ENCODE measurements around the gene TBL3.

Gene TBL3

DNA sequence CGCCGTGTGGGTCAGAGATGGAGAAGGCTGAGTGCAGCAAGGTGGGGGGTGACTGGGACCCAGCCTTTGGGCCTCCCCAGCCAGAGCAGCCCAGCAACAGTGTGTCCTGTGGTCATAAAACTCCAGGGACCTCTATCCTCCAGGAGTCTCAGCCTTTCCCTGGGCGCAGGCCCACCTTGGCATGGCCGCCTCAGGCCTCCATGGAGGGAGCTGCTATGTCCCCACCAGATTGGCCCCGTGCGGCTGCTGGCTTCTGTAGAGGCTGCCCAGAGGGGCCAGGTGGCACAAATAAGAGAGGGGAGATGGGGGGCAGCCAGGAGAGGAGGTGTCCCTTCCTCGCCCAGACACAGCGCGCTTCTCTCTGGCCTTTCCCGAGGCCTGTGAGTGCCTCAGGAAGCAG lies 15.3 kb downstream of the TBL3 start:
- DNase-seq (ENCODE audit: low read depth) = no peak
- H3K4me3 ChIP-seq (ENCODE audit: control insufficient read depth, low read depth, low read length) = no peak overlapping the region
- TF ChIP-seq, protein P1, sequence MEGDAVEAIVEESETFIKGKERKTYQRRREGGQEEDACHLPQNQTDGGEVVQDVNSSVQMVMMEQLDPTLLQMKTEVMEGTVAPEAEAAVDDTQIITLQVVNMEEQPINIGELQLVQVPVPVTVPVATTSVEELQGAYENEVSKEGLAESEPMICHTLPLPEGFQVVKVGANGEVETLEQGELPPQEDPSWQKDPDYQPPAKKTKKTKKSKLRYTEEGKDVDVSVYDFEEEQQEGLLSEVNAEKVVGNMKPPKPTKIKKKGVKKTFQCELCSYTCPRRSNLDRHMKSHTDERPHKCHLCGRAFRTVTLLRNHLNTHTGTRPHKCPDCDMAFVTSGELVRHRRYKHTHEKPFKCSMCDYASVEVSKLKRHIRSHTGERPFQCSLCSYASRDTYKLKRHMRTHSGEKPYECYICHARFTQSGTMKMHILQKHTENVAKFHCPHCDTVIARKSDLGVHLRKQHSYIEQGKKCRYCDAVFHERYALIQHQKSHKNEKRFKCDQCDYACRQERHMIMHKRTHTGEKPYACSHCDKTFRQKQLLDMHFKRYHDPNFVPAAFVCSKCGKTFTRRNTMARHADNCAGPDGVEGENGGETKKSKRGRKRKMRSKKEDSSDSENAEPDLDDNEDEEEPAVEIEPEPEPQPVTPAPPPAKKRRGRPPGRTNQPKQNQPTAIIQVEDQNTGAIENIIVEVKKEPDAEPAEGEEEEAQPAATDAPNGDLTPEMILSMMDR (IDR thresholded peaks at IDR 0.05; ENCODE audit: control insufficient read depth, insufficient read depth, low read depth, low read length, missing control alignments) = no peak

DNA sequence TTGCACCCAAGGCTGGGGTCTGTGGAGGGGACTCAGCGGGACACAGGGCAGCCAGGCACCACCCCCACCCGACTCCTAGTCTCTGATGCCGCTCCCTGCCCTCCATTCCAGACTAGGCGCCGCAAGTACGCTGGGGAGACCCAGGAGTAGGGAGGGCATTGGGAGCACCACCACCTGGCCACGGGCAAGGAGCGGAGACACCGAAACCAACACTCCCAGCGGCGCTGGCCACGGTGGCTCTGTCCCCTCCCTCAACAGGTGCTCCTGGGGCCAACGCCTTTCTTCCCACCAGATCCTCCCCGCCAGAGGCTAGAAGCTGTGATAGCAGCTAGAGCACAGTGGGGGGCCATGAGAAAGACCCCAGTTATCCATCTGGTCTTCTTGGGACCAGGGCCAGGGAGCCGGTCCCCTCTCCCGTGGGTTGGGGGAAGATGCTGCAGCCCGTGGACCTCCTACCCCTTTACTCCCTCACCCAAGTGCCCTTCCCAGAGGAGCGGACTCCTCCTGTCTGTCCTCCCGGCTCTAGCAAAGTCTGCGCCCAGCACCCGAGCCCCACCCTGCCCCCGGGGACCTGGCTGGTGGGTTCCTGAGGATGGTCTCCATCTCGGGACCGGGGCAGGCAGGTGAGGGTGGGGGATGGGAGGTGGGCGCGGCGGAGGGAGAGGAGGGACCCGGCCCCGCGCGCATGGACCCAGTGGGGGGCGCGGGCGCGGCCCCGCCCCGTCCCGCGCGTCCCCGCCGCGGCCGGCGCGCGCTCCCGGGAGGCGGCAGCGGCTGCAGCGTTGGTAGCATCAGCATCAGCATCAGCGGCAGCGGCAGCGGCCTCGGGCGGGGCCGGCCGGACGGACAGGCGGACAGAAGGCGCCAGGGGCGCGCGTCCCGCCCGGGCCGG lies 17.6 kb downstream of the TBL3 start, which contains the start of gene SYNGR3:
SYNGR3 (plus strand) TSS at position 762 of the 892 bp plus-strand sequence. CDS start 133 bp downstream, outside the sequence.
- TF ChIP-seq, protein P1 (IDR thresholded peaks at IDR 0.05; ENCODE audit: control insufficient read depth, insufficient read depth, low read depth, low read length, missing control alignments) = no peak
- no peak within 1 kb of the TSS; the same call in 1 of the 2 replicates for H3K4me3 ChIP-seq (ENCODE audit: control insufficient read depth, low read depth, low read length)
- DNase-seq (ENCODE audit: low read depth) = no peak

DNA sequence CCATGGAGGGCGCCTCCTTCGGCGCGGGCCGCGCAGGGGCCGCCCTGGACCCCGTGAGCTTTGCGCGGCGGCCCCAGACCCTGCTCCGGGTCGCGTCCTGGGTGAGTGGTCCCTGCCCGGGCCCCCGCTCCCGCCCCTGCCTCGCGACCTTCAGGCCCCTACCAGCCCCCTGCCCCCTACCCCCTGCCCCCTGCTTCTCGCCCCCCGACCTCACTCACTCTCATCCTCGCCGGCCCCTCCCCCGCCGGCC lies 18.2 kb downstream of the TBL3 start:
- no peak for DNase-seq (ENCODE audit: low read depth)
- TF ChIP-seq, protein P1 (IDR thresholded peaks at IDR 0.05; ENCODE audit: control insufficient read depth, insufficient read depth, low read depth, low read length, missing control alignments) = no peak
- H3K4me3 ChIP-seq (ENCODE audit: control insufficient read depth, low read depth, low read length) = no peak overlapping the region

DNA sequence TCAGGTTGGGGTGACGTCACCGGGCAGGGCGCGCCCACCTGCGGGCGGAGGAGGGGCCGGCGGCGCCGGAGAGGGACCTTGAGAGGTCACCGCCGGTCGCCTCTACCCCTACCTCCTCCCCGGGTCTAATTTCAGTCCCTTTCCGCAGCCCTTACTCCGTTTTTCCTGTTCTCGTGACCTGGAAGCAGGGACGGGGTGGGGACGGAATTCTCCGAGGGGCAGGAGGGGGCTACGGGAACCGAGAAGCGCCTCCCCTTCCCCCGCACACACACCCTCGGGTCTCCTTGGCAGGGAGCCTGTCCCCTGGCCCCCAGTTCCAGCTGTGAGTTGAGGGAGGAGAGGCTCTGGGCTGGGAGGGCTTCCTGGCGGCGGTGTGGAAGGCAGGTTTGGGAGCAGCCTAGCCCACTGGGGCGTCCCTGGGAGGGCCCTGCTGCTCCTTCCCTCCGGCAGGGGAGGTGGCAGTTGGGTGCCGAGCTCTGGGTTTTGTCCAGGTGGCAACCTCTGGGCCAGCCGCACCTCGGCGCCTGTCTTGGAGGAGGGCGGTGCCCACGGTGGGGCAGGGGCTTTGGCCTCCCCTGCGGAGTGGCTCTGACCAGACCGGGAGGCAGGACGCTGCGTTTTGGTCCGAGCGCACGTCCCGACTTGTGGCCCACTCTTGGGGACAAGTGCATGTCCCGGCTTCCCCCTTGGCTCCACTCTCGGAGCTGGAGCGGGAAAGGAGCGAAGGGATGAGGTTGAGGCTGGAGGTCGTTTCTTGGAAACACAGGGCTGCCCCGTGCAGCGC lies 18.7 kb downstream of the TBL3 start:
- TF ChIP-seq, protein P1 (IDR thresholded peaks at IDR 0.05; ENCODE audit: control insufficient read depth, insufficient read depth, low read depth, low read length, missing control alignments) = no peak
- DNase-seq (ENCODE audit: low read depth) = no peak
- no peak overlapping the region; the same call in 1 of the 2 replicates for H3K4me3 ChIP-seq (ENCODE audit: control insufficient read depth, low read depth, low read length)

DNA sequence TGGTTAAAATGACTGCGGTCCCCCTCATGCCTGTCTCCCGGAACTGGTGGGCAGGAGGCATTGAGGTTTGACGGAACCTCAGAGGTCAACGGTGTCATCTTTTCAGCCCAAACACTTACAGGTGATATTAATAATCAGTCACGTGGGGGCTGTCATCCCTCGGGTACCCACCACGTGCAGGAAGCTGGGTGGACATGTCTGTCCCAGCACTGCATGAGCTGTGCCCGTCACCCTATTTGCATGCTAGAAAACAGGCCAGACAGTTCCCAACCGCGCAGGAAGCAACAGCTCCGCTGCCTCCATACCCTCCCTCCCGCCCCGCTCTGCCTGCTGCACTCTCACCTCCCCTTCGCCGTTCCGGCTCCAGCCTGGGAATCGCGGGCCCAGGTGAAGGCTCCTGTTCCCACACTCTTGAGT lies 19.3 kb downstream of the TBL3 start:
- no peak overlapping the region for H3K4me3 ChIP-seq (ENCODE audit: control insufficient read depth, low read depth, low read length)
- no peak for DNase-seq (ENCODE audit: low read depth)
- TF ChIP-seq, protein P1 (IDR thresholded peaks at IDR 0.05; ENCODE audit: control insufficient read depth, insufficient read depth, low read depth, low read length, missing control alignments) = no peak

DNA sequence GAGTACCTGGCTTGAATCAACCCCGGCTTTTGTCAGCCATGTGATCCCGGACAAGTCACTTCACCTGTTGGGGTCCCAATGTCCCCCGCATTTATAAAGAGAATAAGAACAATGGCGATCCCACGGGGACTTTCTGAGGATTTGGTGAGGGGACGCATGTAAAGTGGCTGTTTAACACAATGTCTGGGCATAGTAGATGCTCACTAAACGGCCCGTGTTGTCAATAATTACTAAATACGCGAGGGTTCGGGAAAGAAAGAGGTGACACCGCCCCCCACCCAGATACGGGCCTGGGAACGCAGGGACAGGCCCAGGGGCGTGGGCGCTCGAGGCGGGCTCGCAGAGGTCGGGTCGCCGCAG lies 19.7 kb downstream of the TBL3 start:
- DNase-seq (ENCODE audit: low read depth) = no peak
- TF ChIP-seq, protein P1 (IDR thresholded peaks at IDR 0.05; ENCODE audit: control insufficient read depth, insufficient read depth, low read depth, low read length, missing control alignments) = no peak
- H3K4me3 ChIP-seq (ENCODE audit: control insufficient read depth, low read depth, low read length) = no peak overlapping the region

Measured in AG09309 (cell line).